Measurements from ENCODE around the gene HSD17B8. TPM values are rescaled to one million over a fixed set of nuclear protein-coding genes. Genes with fewer than 3 reads are reported as not detected.

Gene HSD17B8
- total and polyA plus RNA-seq, 2 experiments from 2014 or later: 4.3 to 8.9 TPM

GRCh38 chr6:33213989-33214335 lies 9.5 kb downstream of the HSD17B8 start (continued):
- TF ChIP-seq ZNF462 (CRISPR knock-in tag; IDR thresholded peaks at IDR 0.05) (no peak), CREB1 (CRISPR knock-in tag; IDR thresholded peaks at IDR 0.05; ENCODE audit: low read depth) (no peak)
- TF ChIP-seq, protein P1, sequence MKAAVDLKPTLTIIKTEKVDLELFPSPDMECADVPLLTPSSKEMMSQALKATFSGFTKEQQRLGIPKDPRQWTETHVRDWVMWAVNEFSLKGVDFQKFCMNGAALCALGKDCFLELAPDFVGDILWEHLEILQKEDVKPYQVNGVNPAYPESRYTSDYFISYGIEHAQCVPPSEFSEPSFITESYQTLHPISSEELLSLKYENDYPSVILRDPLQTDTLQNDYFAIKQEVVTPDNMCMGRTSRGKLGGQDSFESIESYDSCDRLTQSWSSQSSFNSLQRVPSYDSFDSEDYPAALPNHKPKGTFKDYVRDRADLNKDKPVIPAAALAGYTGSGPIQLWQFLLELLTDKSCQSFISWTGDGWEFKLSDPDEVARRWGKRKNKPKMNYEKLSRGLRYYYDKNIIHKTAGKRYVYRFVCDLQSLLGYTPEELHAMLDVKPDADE (IDR thresholded peaks at IDR 0.05): no peak

DNA sequence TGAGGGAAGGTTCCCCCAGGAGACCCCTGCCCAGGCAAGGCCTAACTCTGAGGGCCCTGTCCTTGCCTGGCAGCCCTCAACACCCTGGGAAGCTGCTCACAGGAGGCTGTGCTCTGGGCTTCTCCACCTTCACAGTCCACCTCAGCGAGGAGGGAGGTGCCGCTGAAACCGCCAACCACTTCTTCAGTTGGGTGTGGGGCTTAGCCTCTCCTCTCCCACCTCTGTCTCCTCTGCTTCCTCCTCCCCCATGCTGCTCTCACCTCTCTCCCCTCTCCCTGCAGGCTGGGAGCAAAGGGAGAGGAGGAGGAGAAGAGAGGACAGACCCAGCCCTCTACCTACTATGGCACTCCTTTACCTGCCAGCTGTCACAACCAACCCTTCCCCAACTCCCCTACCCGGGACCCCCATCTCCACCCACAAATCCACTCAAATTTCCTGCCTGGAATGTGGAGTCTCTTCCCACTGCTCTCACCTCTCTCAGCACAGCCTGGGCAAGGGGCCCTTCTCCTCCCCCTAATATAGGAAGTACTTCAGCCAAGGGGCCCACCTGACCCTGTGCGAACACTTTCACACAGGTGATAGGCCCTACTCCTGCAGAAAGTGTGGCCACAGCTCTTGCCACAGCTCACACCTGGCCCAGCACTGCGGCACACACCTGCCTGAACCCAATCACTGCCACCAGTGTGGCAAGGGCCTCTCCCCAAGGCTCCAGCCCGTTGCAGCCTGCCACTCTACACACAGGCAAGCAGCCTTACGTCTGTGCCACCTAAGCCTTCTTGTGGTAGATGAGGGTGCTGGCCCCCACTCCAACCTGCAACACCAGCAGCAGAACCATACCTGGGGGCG lies 11.0 kb downstream of the HSD17B8 start:
- peaks cover 7% of the 10 kb centered on the region; the same call in 1 of the 2 replicates for H3F3A ChIP-seq (replicated peaks; ENCODE audit: low read depth)
- no peaks in the 10 kb centered on the region for H3K36me3 ChIP-seq (ENCODE audit: insufficient read depth)
- Mint-ChIP-seq H3K36me3 (ENCODE audit: low read depth) (peaks cover 2% of the 10 kb centered on the region), H3K27me3 (ENCODE audit: insufficient read depth, low read depth, poor library complexity) (peaks cover 80% of the 10 kb centered on the region), H3K4me3 (peak overlapping the region; percentile 15; the same call in 1 of the 3 replicates), H3K9me3 (peaks cover 3% of the 10 kb centered on the region; the same call in 1 of the 3 replicates), H3K4me1 (peaks cover 31% of the 10 kb centered on the region), H3K27ac (no peak overlapping the region)
- no peaks in the 10 kb centered on the region for H3K9me2 ChIP-seq (ENCODE audit: insufficient read depth)
- DNase-seq (ENCODE audit: low spot score) (no peak), ATAC-seq (no peak)
- H3K27me3 ChIP-seq (ENCODE audit: insufficient read depth): peaks cover 98% of the 10 kb centered on the region
- H3K4me3 ChIP-seq: no peak overlapping the region
- H3K79me2 ChIP-seq (replicated peaks; ENCODE audit: insufficient read depth): no peaks in the 10 kb centered on the region
- H4K20me1 ChIP-seq (replicated peaks; ENCODE audit: insufficient read depth): peaks cover 14% of the 10 kb centered on the region
- no peak for TF ChIP-seq NANOG (IDR thresholded peaks at IDR 0.05; ENCODE audit: borderline replicate concordance)
- H3K4me2 ChIP-seq: no peak overlapping the region
- peaks cover 38% of the 10 kb centered on the region for H3K4me1 ChIP-seq (ENCODE audit: insufficient read depth)
- no peak overlapping the region for H2AFZ ChIP-seq
- H3K27ac ChIP-seq (ENCODE audit: low read depth): no peak overlapping the region

Data from GM23338 (cell line).